GM21360 (cell line): ENCODE results near the gene VWCE.
A peak's percentile ranks its signal among the peaks of the same experiment; 100 is the strongest.

Experiments
- ATAC-seq: cut with Tn5 transposase; IDR thresholded peaks from one replicate; pipeline ENCODE4 v1.9.1; 2021; ENCODE audit warnings: mild to moderate bottlenecking, moderate library complexity; ENCODE audit not compliant: unreplicated experiment

Gene VWCE

DNA sequence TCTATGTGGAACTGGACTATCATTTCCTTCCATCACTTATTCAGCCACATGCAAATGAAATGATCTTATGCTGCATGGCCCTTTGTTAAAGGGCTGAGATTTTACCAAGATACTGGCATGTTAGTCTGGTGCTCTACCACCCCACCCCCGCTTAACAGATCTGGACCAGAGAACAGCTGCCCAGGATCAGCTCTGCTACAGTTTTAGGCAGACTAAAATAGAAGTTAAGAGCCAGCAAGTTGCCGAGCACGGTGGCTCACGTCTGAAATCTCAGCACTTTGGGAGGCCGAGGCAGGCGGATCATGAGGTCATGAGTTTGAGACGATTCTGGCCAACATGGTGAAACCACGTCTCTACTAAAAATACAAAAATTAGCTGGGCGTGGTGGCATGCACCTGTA lies 33.2 kb upstream of the VWCE start:
- no peak for ATAC-seq

GRCh38 chr11:61327669-61328071 lies 32.6 kb upstream of the VWCE start:
- no peak for ATAC-seq

- ATAC-seq, result no peak
These were observed 30.7 kb upstream of the VWCE start for GRCh38 chr11:61325649-61326414.

DNA sequence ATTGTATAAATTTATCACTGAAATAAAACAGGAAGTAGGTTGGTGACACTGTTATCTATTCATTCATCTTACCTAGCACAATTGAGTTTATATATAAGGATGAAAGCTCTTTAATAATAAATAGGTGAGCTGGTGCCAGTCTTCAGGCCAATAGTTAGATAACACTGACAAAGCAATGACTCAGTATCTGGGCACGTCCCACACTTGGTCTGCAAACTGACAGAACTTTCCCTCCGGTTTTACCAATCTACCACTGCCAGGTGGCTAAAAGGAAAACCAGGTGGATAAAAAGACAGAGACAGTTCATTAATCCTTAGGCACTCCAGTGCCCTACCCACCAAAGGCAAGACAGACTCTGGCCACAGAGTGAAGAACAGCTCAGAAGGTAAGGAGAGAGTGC lies 20.1 kb upstream of the VWCE start:
- ATAC-seq, result no peak

- no peak for ATAC-seq
These were observed 15.6 kb upstream of the VWCE start for GRCh38 chr11:61310749-61311148.

- no peak for ATAC-seq
These were observed 14.6 kb upstream of the VWCE start for GRCh38 chr11:61309739-61310138.

- no peak for ATAC-seq
These were observed 14.0 kb upstream of the VWCE start for GRCh38 chr11:61309141-61309540.

DNA sequence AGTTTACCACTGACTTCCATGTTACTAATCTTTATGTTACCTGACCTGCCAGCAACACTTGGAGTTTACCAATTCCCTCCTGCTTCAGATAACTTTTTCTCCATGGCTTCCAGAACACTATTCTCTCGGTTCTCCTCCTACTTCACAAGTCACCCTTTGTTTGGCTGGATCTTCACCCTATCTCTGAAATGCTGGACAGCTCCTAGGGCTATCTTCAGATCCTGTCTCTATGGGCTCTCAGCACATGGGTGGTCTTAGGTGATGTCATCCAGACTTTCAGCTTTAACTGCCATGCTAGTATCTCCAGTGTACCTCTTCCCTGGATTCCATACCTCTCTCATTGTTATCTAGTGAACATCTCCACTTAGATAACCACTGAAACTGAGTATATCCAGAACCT lies 12.2 kb upstream of the VWCE start:
- ATAC-seq, result no peak

DNA sequence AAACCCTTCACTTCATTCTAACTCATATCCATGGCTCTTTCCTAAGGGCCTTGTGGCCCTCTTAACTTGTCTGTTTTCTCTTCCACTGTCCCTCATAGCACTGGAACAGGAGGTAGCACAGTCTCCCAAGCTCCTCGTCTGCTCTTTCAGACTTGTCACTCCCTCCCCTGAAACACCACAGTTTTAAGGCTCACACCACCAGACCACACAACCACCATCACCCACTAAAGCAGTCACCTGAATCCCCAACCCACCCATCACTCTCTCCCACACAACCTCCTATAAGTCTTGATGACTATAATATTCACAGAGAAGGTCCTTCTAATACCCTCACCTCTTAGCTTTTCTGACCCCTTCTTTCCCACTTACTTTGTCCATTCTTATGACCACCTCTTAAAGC lies 11.1 kb upstream of the VWCE start:
- no peak for ATAC-seq

GRCh38 chr11:61305417-61305816 lies 10.3 kb upstream of the VWCE start:
- no peak for ATAC-seq

DNA sequence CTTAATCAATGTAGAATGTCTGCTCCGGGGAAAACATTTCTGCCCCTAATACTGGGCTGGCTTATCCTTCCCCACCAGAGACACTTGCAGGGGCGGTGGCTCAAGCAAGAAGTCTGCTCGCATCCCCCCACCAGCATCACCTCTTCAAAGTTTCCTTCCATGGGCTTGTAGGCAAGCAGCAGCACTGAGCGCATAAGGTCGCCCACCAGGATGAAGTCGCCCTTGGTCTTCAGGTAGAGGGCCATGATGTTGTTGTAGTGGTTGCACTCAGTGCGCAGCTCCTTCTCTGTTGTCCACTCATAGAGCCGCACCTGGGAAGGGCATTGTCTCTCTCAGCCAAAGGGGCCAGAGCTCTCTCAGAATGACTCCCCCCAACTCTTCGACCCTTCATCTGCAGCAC lies 8.6 kb upstream of the VWCE start:
- no peak for ATAC-seq

DNA sequence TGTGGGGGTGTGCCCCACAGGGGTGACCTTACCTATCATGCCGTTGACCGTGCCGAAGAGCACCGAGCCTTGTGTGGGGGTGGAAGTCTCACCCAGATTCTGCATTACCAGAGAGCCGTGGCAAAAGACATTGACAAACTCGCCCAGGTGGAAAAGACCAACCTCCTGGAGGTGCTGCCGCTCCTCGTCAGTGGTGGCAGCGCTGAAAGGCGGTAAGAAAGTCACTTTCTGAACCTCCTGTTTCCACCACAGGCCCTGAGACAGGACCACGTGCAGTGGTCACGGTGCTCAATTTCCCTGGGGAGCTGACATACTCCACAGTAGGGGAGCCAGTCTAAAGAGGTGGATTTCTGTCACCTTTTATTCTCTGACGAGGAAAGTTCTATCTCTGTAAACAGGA lies 7.4 kb upstream of the VWCE start:
- ATAC-seq, result no peak

- no peak for ATAC-seq
These were observed 3.6 kb upstream of the VWCE start for GRCh38 chr11:61298663-61299244.

DNA sequence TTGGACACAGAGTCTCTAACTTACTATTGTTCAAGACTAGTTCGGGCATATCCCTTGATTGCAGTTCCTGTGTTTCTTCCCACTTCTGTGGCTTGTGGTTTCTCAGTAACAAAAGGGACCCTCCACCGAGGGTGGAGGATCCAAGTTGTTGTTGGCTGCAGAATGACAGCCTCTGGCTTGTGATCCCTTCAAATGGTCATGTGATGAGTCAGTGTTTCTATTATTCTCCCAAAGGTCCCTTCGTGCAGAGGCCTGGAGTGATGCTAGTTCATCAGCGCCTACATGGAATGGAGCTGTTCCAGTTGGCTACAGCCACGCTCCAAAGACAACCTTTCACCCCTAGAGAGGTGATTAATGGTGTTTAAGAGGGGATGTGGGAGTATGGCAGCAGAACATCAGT lies 2.6 kb upstream of the VWCE start:
- no peak for ATAC-seq

GRCh38 chr11:61297341-61297740 lies 2.2 kb upstream of the VWCE start:
- no peak for ATAC-seq

DNA sequence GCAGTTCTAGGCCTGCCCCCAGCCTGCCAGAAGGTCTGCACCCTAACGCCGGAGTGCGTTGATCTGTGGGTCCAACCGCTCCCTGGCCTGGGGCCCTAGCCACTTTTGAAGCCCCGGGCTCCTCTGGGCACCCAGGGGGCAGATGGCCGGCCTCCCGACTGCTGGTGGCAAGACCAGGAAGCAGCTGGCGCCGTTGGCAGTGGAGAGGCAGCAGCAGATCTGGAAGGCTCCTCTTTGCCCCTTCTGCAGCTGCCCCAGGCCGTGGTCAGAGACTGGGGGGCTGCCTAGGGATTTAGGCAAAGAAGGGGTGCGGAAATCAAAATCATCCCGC lies 445 bp upstream of the VWCE start:
- ATAC-seq, result no peak

GRCh38 chr11:61293867-61294716 lies 1.0 kb downstream of the VWCE start:
- peak; percentile 40 for ATAC-seq

DNA sequence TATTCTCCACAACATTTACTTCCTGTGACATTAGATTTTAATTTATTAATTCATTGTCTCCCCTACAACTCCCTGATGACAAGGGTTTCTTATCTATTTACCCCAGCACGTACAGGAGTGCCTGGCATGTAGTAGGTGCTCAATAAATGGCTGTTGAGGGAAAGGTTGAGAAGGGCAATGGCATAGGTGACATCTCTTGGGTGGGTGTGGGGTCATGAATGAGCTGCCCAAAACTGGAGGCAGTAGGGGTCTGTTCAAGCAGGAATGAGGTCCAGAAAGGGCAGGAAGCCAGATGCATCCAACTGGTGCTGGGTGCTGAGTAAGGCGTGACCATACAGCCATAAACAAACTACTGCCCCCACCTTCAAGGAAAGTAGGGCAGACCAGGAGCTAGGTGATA lies 2.8 kb downstream of the VWCE start:
- no peak for ATAC-seq

- ATAC-seq, result no peak
These were observed 4.0 kb downstream of the VWCE start for GRCh38 chr11:61290905-61291690.

GRCh38 chr11:61287338-61287977 lies 7.7 kb downstream of the VWCE start:
- no peak for ATAC-seq

DNA sequence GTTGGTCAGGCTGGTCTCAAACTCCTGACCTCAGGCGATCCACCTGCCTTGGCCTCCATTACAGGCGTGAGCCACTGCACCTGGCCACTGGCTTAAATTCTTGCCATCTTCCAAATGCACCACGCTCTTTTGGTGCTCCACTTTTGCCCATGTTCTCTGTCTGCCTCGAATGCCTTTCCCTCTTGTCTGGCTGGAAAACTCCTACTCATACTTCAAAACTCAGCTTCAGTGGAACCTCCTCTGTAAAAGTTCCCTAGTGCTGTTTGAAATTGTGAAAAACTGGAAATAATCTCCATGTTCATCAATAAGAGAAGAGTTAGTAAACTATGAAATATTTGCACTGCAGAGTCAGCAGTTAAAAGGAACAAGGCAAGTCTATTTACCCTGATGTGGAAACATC lies 11.5 kb downstream of the VWCE start:
- no peak for ATAC-seq
